ENCODE results near the gene MAG.

DNA sequence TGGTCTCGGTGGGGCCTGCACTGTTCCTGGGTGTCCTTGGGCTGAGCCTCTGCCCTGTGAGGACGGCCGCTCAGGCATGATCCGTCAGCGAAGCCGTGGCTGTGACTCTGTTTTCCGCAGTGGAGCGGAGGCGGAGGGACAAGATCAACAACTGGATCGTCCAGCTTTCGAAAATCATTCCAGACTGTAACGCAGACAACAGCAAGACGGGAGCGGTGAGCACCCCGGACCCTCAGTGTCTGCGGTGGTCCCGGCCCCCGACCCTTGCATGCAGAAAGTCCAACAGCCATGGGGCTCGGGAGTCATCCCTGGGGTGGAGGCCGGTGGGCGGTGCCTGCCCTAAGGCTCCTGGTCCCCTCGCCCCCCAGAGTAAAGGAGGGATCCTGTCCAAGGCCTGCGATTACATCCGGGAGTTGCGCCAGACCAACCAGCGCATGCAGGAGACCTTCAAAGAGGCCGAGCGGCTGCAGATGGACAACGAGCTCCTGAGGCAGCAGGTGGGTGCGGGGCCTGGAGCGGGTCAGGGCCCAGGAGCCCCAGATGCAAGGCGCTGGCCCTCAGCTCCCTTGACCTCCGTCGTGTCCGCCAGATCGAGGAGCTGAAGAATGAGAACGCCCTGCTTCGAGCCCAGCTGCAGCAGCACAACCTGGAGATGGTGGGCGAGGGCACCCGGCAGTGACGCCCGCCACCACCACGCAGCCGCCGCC lies 13.2 kb upstream of the MAG start:
- TF ChIP-seq, protein P1, sequence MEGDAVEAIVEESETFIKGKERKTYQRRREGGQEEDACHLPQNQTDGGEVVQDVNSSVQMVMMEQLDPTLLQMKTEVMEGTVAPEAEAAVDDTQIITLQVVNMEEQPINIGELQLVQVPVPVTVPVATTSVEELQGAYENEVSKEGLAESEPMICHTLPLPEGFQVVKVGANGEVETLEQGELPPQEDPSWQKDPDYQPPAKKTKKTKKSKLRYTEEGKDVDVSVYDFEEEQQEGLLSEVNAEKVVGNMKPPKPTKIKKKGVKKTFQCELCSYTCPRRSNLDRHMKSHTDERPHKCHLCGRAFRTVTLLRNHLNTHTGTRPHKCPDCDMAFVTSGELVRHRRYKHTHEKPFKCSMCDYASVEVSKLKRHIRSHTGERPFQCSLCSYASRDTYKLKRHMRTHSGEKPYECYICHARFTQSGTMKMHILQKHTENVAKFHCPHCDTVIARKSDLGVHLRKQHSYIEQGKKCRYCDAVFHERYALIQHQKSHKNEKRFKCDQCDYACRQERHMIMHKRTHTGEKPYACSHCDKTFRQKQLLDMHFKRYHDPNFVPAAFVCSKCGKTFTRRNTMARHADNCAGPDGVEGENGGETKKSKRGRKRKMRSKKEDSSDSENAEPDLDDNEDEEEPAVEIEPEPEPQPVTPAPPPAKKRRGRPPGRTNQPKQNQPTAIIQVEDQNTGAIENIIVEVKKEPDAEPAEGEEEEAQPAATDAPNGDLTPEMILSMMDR (IDR thresholded peaks at IDR 0.05) = no peak
- no peak for TF ChIP-seq EZH2 (IDR thresholded peaks at IDR 0.05)
